ENCODE data around the gene SLC35F3. TPM values are rescaled to one million over a fixed set of nuclear protein-coding genes. Genes with fewer than 3 reads are reported as not detected.

Gene SLC35F3
- total RNA-seq, 1 experiment from 2014 or later, result not detected

DNA sequence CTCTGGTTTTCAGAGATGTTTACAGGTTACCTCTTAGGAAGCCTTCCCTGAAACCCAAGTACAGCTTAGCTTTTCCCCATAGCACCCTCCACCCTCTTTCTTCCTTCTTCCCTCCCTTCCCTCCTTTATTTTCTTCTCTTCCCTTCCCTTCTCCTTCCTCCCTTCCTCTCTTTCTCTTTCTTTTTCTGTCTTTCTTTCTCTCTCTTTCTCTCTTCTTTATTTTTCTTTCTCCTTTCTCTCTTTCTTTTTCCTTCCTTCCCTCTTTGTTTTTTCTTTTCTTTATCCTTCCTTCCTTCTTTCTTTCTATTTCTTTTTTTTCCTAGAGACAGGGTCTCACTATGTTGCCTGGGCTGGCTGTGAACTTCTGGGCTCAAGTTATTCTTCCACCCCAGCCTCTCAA lies 231.6 kb downstream of the SLC35F3 start:
- Histone ChIP-seq H3K9me2 (replicated peaks; ENCODE audit: insufficient read depth, low read length) (no peaks in the 10 kb centered on the region), H3K9me3 (ENCODE audit: low read length) (no peaks in the 10 kb centered on the region), H3K27me3 (ENCODE audit: low read length) (no peaks in the 10 kb centered on the region)

DNA sequence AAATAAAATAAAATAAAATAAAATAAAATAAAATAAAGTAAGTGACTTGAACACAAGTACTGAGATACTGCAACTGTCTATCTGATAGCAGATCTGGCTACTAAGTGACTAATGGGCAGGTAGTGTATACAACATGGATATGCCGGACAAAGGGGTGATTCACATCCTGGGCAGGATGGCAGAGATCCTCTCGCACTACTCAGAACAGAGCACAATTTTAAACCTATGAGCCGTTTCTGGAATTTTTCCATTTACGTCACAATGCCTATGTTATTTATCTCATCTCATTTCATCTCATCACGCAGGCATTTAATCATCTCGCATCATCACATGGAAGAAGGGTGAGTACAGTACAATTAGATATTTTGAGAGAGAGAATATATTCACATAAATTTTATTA lies 235.5 kb downstream of the SLC35F3 start:
- no peak for DNase-seq
- H4K20me1 ChIP-seq (ENCODE audit: insufficient read depth, low read depth, low read length), result no peaks in the 10 kb centered on the region
- no peak overlapping the region for H3K4me3 ChIP-seq (ENCODE audit: low read length)
- no peak overlapping the region for H3K9ac ChIP-seq (ENCODE audit: low read length)
- H2AFZ ChIP-seq (ENCODE audit: low read length), result no peak overlapping the region
- no peaks in the 10 kb centered on the region for H3K27me3 ChIP-seq (ENCODE audit: low read length)
- H3K36me3 ChIP-seq (ENCODE audit: insufficient read depth, low read length), result no peaks in the 10 kb centered on the region
- no peaks in the 10 kb centered on the region for H3K9me3 ChIP-seq (ENCODE audit: low read length)
- H3K4me2 ChIP-seq (ENCODE audit: low read depth, low read length, poor library complexity, severe bottlenecking), result no peak overlapping the region
- no peaks in the 10 kb centered on the region for H3K79me2 ChIP-seq (ENCODE audit: low read length)
- H3K4me1 ChIP-seq (ENCODE audit: low read length), result no peaks in the 10 kb centered on the region
- no peaks in the 10 kb centered on the region for H3K9me2 ChIP-seq (replicated peaks; ENCODE audit: insufficient read depth, low read length)
- H3K27ac ChIP-seq (ENCODE audit: low read length), result no peak overlapping the region

More for the DNA sequence above, 231.6 kb downstream of the SLC35F3 start:
- Histone ChIP-seq H3K4me3 (ENCODE audit: low read length) (no peak overlapping the region), H3K4me1 (ENCODE audit: low read length) (no peaks in the 10 kb centered on the region), H3K9ac (ENCODE audit: low read length) (no peak overlapping the region), H4K20me1 (ENCODE audit: insufficient read depth, low read depth, low read length) (no peaks in the 10 kb centered on the region), H3K4me2 (ENCODE audit: low read depth, low read length, poor library complexity, severe bottlenecking) (no peak overlapping the region), H3K36me3 (ENCODE audit: insufficient read depth, low read length) (no peaks in the 10 kb centered on the region), H2AFZ (ENCODE audit: low read length) (no peak overlapping the region), H3K79me2 (ENCODE audit: low read length) (no peaks in the 10 kb centered on the region), H3K27ac (ENCODE audit: low read length) (no peak overlapping the region)
- DNase-seq, result no peak

DNA sequence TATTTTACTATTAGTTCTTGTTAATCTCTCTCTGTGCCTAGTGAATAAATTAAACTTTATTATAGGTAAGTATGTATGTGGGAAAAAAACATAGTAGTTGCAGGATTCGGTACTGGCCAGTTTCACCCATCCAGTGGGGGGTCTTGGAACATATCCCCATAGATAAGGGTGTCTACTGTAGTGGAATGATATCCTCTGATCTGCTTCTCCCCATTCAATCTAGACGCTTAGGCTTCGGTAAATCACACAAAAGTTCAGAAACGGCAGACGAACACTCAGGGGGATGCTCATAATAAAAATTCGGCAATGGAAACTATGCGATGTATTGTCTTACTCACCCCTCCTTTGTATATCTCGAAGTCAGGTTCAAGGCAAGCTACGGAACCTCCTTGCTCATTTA lies 235.9 kb downstream of the SLC35F3 start:
- no peaks in the 10 kb centered on the region for H3K9me2 ChIP-seq (replicated peaks; ENCODE audit: insufficient read depth, low read length)
- no peak overlapping the region for H3K9ac ChIP-seq (ENCODE audit: low read length)
- DNase-seq, result no peak
- no peak overlapping the region for H3K4me2 ChIP-seq (ENCODE audit: low read depth, low read length, poor library complexity, severe bottlenecking)
- H3K9me3 ChIP-seq (ENCODE audit: low read length), result no peaks in the 10 kb centered on the region
- no peaks in the 10 kb centered on the region for H3K4me1 ChIP-seq (ENCODE audit: low read length)
- H3K79me2 ChIP-seq (ENCODE audit: low read length), result no peaks in the 10 kb centered on the region
- H3K36me3 ChIP-seq (ENCODE audit: insufficient read depth, low read length), result no peaks in the 10 kb centered on the region
- no peaks in the 10 kb centered on the region for H4K20me1 ChIP-seq (ENCODE audit: insufficient read depth, low read depth, low read length)
- H3K27ac ChIP-seq (ENCODE audit: low read length), result no peak overlapping the region
- no peaks in the 10 kb centered on the region for H3K27me3 ChIP-seq (ENCODE audit: low read length)
- no peak overlapping the region for H3K4me3 ChIP-seq (ENCODE audit: low read length)
- no peak overlapping the region for H2AFZ ChIP-seq (ENCODE audit: low read length)

DNA sequence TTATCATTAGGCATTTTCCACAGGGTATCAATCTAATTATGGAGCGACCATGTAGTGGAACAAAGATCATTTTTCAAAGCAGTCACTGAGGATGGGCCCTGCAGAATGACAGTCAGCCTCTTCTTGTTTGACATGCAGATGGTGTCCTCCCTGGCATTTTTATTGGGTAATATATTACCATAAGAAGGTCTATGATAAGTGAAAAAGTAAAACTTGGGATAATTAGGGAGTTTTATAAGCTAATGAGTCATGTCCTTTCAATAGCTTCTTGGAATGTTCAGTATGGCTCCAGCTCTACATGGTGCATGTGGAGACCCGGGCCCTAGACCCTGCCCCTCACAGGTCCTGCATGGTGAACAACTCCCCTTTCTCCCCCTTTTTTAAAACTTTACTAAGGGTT lies 236.5 kb downstream of the SLC35F3 start:
- Histone ChIP-seq H3K27me3 (ENCODE audit: low read length) (no peaks in the 10 kb centered on the region), H3K4me2 (ENCODE audit: low read depth, low read length, poor library complexity, severe bottlenecking) (no peak overlapping the region), H3K4me1 (ENCODE audit: low read length) (no peaks in the 10 kb centered on the region), H3K9me2 (replicated peaks; ENCODE audit: insufficient read depth, low read length) (no peaks in the 10 kb centered on the region), H3K9ac (ENCODE audit: low read length) (no peak overlapping the region), H4K20me1 (ENCODE audit: insufficient read depth, low read depth, low read length) (no peaks in the 10 kb centered on the region), H2AFZ (ENCODE audit: low read length) (no peak overlapping the region), H3K27ac (ENCODE audit: low read length) (no peak overlapping the region), H3K79me2 (ENCODE audit: low read length) (no peaks in the 10 kb centered on the region), H3K9me3 (ENCODE audit: low read length) (no peaks in the 10 kb centered on the region), H3K4me3 (ENCODE audit: low read length) (no peak overlapping the region), H3K36me3 (ENCODE audit: insufficient read depth, low read length) (no peaks in the 10 kb centered on the region)
- DNase-seq, result no peak

DNA sequence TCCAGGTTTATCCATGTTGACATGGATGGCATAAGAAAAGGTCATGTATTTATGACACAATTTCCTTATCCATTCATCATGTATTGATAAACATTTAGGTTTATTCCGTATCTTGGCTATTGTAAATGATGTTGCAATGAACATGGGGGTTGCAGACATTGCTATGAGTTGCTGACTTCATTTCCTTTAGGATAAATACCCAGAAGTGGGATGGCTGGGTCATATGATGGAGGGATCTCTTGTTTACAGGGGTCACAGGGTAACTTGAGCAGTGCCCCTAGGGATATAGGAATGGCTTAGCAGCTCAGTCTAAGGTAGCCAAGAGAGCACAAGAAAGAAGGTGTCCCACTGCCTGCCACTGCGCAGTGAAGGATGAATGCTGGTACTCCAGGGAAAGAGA lies 239.2 kb downstream of the SLC35F3 start:
- no peaks in the 10 kb centered on the region for H3K79me2 ChIP-seq (ENCODE audit: low read length)
- H3K27me3 ChIP-seq (ENCODE audit: low read length), result no peaks in the 10 kb centered on the region
- no peaks in the 10 kb centered on the region for H3K4me1 ChIP-seq (ENCODE audit: low read length)
- no peak overlapping the region for H3K4me2 ChIP-seq (ENCODE audit: low read depth, low read length, poor library complexity, severe bottlenecking)
- no peaks in the 10 kb centered on the region for H3K36me3 ChIP-seq (ENCODE audit: insufficient read depth, low read length)
- no peaks in the 10 kb centered on the region for H3K9me3 ChIP-seq (ENCODE audit: low read length)
- no peak overlapping the region for H3K27ac ChIP-seq (ENCODE audit: low read length)
- H2AFZ ChIP-seq (ENCODE audit: low read length), result no peak overlapping the region
- no peak for DNase-seq
- no peaks in the 10 kb centered on the region for H3K9me2 ChIP-seq (replicated peaks; ENCODE audit: insufficient read depth, low read length)
- H3K4me3 ChIP-seq (ENCODE audit: low read length), result no peak overlapping the region
- H3K9ac ChIP-seq (ENCODE audit: low read length), result no peak overlapping the region
- no peaks in the 10 kb centered on the region for H4K20me1 ChIP-seq (ENCODE audit: insufficient read depth, low read depth, low read length)

DNA sequence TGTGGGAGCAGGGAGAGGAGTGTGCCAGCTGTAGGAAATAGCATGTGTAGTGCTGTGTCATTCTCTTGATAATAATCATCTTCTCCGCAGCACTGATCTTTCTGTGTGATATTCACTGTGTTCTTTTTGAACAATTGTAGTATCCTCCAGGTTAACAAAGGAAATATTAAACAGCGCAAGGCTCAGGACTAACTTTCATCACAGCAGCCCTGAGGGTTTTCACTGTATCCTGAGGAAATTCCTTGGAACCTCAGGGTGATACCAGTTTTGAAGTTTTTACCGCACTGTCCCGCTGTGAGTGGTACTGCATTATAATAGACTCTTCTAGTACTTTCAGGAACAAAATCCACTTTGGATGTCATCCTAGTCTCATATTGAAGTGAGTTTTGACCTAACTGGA lies 240.4 kb downstream of the SLC35F3 start:
- Histone ChIP-seq H3K4me1 (ENCODE audit: low read length) (no peaks in the 10 kb centered on the region), H3K9ac (ENCODE audit: low read length) (no peak overlapping the region), H3K4me2 (ENCODE audit: low read depth, low read length, poor library complexity, severe bottlenecking) (no peak overlapping the region), H3K9me3 (ENCODE audit: low read length) (no peaks in the 10 kb centered on the region), H3K4me3 (ENCODE audit: low read length) (no peak overlapping the region), H3K79me2 (ENCODE audit: low read length) (no peaks in the 10 kb centered on the region), H2AFZ (ENCODE audit: low read length) (no peak overlapping the region), H3K27ac (ENCODE audit: low read length) (no peak overlapping the region), H4K20me1 (ENCODE audit: insufficient read depth, low read depth, low read length) (no peaks in the 10 kb centered on the region), H3K36me3 (ENCODE audit: insufficient read depth, low read length) (no peaks in the 10 kb centered on the region), H3K27me3 (ENCODE audit: low read length) (no peaks in the 10 kb centered on the region), H3K9me2 (replicated peaks; ENCODE audit: insufficient read depth, low read length) (no peaks in the 10 kb centered on the region)
- DNase-seq, result no peak

DNA sequence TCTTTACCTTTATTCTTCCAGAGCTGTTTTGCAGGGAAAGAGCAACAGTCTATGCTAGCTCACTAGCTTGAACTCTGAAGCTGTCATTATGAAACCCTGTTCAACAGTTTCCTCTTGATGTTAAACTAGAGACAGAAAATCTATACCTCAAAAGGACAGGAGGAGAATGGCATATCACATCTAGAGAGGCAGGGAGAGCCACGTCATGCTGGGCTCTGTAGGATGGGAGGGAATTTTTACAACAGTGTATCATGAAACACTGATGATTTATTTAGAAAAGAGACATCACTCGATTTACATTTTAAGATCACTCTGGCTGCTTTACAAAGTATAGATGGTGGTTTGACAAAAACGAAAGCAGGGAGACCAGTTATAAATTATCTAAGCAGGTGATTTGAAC lies 243.9 kb downstream of the SLC35F3 start:
- no peak for DNase-seq
- H3K9me3 ChIP-seq (ENCODE audit: low read length), result no peaks in the 10 kb centered on the region
- H3K36me3 ChIP-seq (ENCODE audit: insufficient read depth, low read length), result no peaks in the 10 kb centered on the region
- no peaks in the 10 kb centered on the region for H3K9me2 ChIP-seq (replicated peaks; ENCODE audit: insufficient read depth, low read length)
- H3K27ac ChIP-seq (ENCODE audit: low read length), result no peak overlapping the region
- no peaks in the 10 kb centered on the region for H4K20me1 ChIP-seq (ENCODE audit: insufficient read depth, low read depth, low read length)
- H3K4me3 ChIP-seq (ENCODE audit: low read length), result no peak overlapping the region
- H3K9ac ChIP-seq (ENCODE audit: low read length), result no peak overlapping the region
- H3K4me1 ChIP-seq (ENCODE audit: low read length), result no peaks in the 10 kb centered on the region
- no peak overlapping the region for H3K4me2 ChIP-seq (ENCODE audit: low read depth, low read length, poor library complexity, severe bottlenecking)
- H2AFZ ChIP-seq (ENCODE audit: low read length), result no peak overlapping the region
- no peaks in the 10 kb centered on the region for H3K27me3 ChIP-seq (ENCODE audit: low read length)
- no peaks in the 10 kb centered on the region for H3K79me2 ChIP-seq (ENCODE audit: low read length)

DNA sequence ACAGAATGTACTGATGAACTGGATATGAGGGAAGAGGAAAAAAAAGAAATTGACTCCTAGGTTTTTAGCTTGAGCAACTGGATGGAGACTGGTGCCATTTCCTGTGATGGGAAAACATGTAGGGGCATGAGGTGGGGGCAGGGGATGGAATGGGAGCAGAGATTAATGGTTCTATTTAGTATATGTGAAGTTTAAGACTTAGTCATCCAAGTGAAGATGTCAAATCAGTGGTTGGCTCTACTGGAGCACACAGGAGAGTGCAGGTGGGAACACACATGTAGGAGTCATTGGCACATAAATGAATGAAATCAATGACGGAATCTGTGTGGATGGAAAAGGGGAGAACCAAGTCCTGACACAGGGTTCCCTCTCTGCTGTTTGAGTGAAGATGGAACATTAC lies 244.3 kb downstream of the SLC35F3 start:
- Histone ChIP-seq H3K27me3 (ENCODE audit: low read length) (no peaks in the 10 kb centered on the region), H3K9me3 (ENCODE audit: low read length) (no peaks in the 10 kb centered on the region), H2AFZ (ENCODE audit: low read length) (no peak overlapping the region), H4K20me1 (ENCODE audit: insufficient read depth, low read depth, low read length) (no peaks in the 10 kb centered on the region), H3K4me1 (ENCODE audit: low read length) (no peaks in the 10 kb centered on the region), H3K79me2 (ENCODE audit: low read length) (no peaks in the 10 kb centered on the region), H3K9ac (ENCODE audit: low read length) (no peak overlapping the region), H3K27ac (ENCODE audit: low read length) (no peak overlapping the region), H3K36me3 (ENCODE audit: insufficient read depth, low read length) (no peaks in the 10 kb centered on the region), H3K9me2 (replicated peaks; ENCODE audit: insufficient read depth, low read length) (no peaks in the 10 kb centered on the region), H3K4me2 (ENCODE audit: low read depth, low read length, poor library complexity, severe bottlenecking) (no peak overlapping the region), H3K4me3 (ENCODE audit: low read length) (no peak overlapping the region)
- DNase-seq, result no peak

DNA sequence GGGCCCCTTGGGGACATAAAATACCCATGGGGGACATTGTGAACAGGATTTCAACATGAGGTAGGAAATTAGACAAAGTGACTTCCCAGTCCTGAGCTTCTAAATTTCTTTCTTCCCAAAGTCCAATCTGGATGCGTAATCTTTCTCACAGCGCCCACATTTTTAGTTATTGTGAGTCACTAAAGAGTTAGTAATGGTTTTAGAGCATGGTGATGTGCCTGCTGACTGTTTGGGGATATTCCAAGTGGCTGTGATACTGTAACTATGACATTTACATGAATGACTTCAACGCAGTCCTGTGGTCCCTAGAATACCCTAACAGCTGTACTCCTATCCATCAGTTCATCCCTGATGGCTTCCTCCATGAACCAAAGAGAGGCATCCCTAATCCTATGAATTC lies 244.7 kb downstream of the SLC35F3 start:
- H3K27me3 ChIP-seq (ENCODE audit: low read length), result no peaks in the 10 kb centered on the region
- H3K9me2 ChIP-seq (replicated peaks; ENCODE audit: insufficient read depth, low read length), result no peaks in the 10 kb centered on the region
- H3K9ac ChIP-seq (ENCODE audit: low read length), result no peak overlapping the region
- no peak overlapping the region for H3K27ac ChIP-seq (ENCODE audit: low read length)
- DNase-seq, result no peak
- H3K79me2 ChIP-seq (ENCODE audit: low read length), result no peaks in the 10 kb centered on the region
- H3K4me3 ChIP-seq (ENCODE audit: low read length), result no peak overlapping the region
- no peak overlapping the region for H3K4me2 ChIP-seq (ENCODE audit: low read depth, low read length, poor library complexity, severe bottlenecking)
- no peaks in the 10 kb centered on the region for H3K4me1 ChIP-seq (ENCODE audit: low read length)
- no peaks in the 10 kb centered on the region for H4K20me1 ChIP-seq (ENCODE audit: insufficient read depth, low read depth, low read length)
- no peaks in the 10 kb centered on the region for H3K36me3 ChIP-seq (ENCODE audit: insufficient read depth, low read length)
- H2AFZ ChIP-seq (ENCODE audit: low read length), result no peak overlapping the region
- no peaks in the 10 kb centered on the region for H3K9me3 ChIP-seq (ENCODE audit: low read length)

Data from Karpas-422 (cell line).